A673 (cell line): ENCODE results near the gene ANAPC1.
"Not testable (repeated sequence)": the region's sequence is repeated elsewhere in the genome, so short reads cannot be mapped to it uniquely, and the experiment has no call there.

Source experiments
- CTCF ChIP-seq: fragments of 300-800, 200-600 bp; sonication (generic); conservative IDR thresholded peaks from 2 replicates; pipeline ENCODE4 v1.5.1; 2017; ENCODE audit warnings: low read depth, mild to moderate bottlenecking, antibody characterized with exemption, low read length, moderate library complexity, mixed read lengths
- EZH2 ChIP-seq: fragments of 200-600 bp; sonication (generic); IDR thresholded peaks from 2 replicates; pipeline ENCODE4 v1.6.1; 2017; ENCODE audit warnings: borderline replicate concordance, low read depth, mild to moderate bottlenecking, mixed read lengths, antibody characterized with exemption, low read length; ENCODE audit not compliant: poor library complexity, severe bottlenecking

GRCh38 chr2:111766295-111766694 is 117.7 kb downstream of the ANAPC1 start:
- not testable (repeated sequence) for TF ChIP-seq CTCF, EZH2
